GM19043 (cell line): ENCODE data around the gene LHX2.
"Not testable (repeated sequence)": the region's sequence is repeated elsewhere in the genome, so short reads cannot be mapped to it uniquely, and the experiment has no call there.

Experiments
- ATAC-seq: cut with Tn5 transposase; IDR thresholded peaks from one replicate; pipeline ENCODE4 v1.9.1; 2021; ENCODE audit warnings: low read depth; ENCODE audit not compliant: unreplicated experiment

LHX2 gene

GRCh38 chr9:124011460-124012301, at the start of gene LHX2:
LHX2 (plus strand) TSS chr9:124011768; CDS start chr9:124012349, 581 bp downstream.
- no peak for ATAC-seq

DNA sequence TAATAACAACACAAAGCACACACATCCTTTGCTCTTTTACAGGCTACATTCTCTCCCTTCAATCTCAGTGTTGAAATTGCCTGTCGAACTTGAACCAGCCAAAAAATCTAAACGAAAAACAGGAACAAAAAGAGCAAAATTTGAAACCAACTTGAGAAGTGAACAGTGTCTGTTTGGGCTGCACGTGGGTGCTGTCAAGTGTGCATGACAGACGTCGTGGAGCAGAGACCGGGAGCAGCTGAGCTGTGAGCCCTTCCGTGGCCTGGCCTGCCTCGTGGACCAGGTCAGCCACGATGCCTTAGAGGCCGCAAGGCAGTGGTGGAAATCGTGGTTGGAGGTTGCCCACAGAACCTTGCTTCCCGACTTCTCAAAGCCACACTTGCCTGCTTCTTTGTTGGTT, 46.8 kb upstream of the LHX2 start:
- ATAC-seq, result no peak

DNA sequence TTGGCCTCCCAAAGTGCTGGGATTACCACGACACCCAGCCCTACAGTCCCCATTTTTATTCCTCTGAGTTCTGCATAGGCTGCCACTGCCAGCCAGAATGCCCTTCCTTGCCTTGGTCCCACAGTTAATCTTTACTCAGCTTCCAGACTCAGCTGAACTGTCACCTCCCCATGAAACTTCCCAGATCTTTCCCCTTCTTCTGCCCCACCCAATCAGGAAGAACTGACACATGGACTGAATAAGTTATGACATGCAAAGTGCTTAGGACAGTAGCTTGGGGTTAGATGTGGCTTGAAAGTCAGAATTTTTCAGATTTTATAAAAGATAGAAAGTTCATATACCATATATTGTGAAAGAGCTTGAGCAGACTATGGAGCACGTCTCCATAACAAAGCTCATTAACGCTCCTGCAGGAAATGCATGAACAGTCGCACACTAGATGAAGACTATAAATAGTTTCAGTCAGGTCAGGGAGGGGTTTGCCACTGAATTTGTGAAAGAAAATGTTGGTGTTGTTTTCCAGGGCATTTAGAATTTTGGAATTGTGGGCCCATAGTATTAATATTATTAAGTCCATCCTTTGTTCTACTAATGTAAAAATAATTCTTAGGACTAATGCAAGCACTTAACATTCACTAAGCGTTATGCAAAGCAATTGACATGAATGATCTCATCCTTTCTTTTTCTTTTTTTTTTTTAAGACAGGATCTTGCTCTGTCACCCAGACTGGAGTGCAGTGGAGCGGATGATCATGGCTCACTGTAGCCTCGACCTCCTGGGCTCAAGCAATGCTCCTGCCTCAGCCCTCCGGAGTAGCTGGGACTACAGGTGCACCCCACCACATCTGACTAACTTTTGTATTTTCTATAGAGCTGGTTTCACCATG, 45.5 kb upstream of the LHX2 start:
- ATAC-seq, result no peak

DNA sequence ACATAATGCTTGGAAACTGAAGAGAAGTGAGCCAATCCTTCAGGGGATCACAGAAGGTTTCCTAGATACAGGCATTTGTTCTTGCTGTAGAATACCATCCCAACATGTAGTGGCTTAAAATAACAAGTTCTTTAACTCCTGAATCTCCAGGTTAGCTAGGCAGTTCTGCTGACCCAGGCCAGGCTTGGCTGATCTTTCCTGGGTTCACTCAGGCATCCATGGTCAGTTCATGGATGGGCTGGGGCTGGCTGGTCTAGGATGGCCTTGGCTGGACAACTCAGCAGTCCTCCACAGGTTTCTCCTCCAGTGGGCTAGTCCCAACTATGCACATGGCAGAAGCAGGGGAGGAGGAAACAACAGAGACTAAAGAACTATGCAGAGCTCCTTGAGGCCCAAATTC, 44.2 kb upstream of the LHX2 start:
- no peak for ATAC-seq

- ATAC-seq, result no peak
These were observed 39.0 kb upstream of the LHX2 start for GRCh38 chr9:123972618-123973017.

- no peak for ATAC-seq
These were observed 37.9 kb upstream of the LHX2 start for GRCh38 chr9:123973590-123974223.

DNA sequence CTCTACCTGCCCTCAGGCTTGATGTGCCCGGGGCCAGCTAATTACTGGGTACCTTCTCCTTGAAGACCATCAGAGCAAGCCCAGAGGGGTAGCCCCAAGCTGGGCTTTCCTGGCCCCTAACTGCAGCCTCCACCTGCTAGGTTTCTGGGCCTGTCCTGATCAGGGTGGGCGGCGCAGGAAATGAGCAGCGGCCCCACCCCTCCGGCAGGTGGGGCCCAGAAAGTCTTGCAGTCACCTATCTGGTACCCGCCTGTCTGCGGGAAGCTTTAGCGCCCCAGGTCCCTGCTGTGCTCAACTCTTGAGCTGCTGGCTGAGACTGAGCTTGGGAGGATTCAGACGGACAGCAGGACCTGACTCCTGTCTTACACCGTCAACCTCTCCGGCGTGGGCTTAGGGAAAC, 37.1 kb upstream of the LHX2 start:
- no peak for ATAC-seq

GRCh38 chr9:123975871-123976270, 35.7 kb upstream of the LHX2 start:
- no peak for ATAC-seq

DNA sequence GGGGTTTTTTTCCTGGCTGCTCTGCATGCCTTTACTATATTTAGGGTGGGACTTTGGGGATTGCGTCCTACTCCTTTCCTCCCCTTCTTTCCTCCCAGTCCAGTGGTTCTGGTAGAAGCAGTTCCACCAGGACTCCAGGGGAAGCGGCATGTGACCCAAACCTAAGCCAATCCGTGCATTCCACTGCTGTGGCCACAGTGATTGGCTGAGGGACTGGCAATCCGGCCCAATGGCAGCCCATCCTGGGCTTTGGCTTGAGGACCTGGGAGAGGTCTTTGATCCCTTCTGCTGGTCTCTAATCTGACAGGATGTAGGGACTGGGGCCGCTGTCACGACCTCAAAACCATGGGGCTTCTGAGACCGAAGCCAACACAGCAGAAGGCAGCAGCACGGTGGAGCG, 35.0 kb upstream of the LHX2 start:
- not testable (repeated sequence) for ATAC-seq

GRCh38 chr9:123978981-123979380, 32.6 kb upstream of the LHX2 start:
- ATAC-seq, result no peak

- no peak for ATAC-seq
These were observed 29.0 kb upstream of the LHX2 start for GRCh38 chr9:123982535-123982934.

DNA sequence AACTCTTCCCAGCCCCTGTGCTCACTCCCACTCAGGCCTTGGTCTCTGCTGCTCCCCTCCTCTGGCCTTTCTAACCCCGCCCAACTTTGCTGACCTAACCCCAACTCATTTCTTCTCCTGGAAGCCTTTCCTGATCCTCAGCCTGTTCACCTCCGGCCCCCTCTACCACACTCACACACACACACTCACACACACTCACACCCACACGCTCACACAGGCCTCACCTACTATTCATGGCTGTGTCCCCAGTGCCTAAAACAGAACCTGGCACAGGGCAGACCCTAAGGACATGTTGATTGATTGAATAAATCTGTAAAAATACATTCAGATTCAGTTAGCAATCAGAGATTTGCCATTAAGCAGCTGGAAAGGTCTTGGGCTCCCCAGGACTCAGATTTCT, 28.5 kb upstream of the LHX2 start:
- ATAC-seq, result no peak

- ATAC-seq, result no peak
These were observed 26.8 kb upstream of the LHX2 start for GRCh38 chr9:123984802-123985201.

- ATAC-seq, result no peak
These were observed 25.7 kb upstream of the LHX2 start for GRCh38 chr9:123985869-123986268.

DNA sequence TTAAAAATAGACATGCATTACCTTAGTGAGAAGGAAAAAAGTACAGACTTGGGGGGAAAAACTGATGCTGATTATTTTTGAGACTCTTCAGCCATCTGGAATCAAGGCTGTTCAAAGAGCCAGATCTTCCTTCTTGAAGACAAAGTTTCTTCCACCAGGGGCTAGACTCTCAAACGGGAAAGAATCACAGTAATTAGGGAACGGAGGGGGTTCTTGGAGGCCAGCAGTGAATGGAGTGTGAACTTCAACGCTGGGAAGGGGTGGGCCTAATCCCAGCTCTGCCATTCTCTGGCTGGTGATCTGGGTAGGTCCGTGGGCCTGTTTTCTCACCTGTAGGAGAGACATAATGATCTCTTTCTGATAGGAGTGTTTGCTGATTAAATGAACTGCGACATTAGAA, 21.1 kb upstream of the LHX2 start:
- no peak for ATAC-seq

- not testable (repeated sequence) for ATAC-seq
These were observed 18.9 kb upstream of the LHX2 start for GRCh38 chr9:123992679-123993078.

DNA sequence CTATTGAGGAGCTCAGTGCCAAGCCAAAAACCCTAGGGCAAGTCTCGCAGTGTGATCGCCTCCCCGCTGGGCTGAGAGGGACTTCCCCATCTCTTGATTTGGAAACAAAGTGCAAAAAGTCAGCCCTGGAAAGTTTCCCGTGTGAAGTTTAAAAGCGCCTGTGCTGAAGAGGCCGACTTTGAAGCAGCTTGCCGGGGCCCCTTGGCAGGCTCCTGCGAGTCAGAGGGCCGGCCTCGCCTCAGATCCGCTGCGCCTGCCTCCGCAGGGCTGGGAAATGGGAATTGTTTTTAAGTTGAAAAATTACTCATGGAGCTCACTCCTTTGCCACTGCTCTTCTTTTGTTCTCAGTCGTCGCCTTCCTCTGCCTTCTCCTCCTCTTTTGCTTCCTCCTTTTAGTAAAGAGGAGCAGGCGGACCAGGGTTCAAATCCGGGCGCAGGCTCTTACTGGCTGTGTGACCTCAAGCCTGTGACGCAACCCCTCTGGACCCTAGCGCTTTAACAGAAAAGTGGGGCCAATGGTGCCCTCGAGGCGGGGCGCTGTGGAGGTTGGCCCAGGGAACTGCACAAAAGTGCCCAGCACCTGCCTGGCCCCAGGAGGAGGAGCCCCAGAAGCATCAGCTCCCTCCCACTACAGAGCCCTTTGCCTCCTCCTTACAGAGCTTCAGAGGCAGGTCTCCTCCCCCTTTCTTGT, 14.7 kb upstream of the LHX2 start:
- no peak for ATAC-seq

DNA sequence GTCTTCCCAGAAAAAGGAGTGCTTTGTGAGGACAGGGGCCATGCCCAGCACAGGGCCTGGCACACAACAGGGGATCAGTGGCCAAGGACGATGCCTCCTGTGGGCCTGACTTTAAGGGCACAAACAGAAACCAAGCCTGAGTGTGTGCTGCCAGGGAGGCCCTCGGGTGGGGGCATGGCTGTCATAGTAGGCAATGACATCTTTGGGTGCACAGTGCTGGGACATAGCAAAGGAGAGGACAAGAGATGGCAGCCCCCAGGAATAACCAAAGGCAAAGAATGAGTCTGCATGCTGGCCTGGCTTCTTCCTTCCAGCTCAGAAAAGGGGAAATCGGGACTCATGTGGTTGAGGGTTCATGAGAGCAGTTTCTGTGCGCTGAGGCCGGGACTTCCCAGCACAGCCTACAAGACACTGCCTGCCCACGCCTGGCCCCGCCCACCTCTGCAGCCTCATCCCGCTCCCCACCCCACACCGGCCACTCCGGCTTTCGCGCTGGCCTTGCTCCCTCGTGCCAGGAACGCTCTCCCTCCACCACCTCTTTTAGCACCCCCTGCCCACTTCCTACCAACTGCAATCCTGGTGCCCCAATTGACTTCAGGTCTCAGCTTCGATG, 13.8 kb upstream of the LHX2 start:
- ATAC-seq, result no peak

GRCh38 chr9:123998278-123998925, 13.2 kb upstream of the LHX2 start:
- ATAC-seq, result no peak
